ENCODE results near the gene CPNE4.
"Not testable (repeated sequence)": the region's sequence is repeated elsewhere in the genome, so short reads cannot be mapped to it uniquely, and the experiment has no call there.

CPNE4 gene

DNA sequence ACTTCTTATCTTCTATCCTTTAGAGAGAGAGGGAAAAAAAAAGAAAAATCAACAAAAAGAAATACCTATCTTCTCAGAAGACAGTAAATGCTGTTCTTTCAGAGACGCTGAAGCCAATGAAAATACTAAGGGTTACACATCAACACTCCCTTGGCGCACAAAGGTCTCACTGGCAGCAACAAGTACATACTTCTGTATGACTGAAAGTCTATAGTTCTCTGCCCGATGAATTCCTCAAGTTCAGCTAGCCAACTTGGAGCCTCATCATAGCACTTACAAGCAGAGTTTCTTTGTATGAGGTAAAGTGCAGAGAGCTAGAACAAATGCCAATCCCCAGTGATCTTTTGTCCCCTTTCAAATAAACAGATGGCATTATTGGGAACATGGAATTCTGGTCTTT lies 62.7 kb downstream of the CPNE4 start:
- DNase-seq: no peak
- no peak overlapping the region for H3K9ac ChIP-seq (ENCODE audit: low read length)
- peaks cover 6% of the 10 kb centered on the region; the same call in 1 of the 2 replicates for H3K4me1 ChIP-seq (ENCODE audit: low read length)
- H3K79me2 ChIP-seq (ENCODE audit: low read length): no peaks in the 10 kb centered on the region
- no peaks in the 10 kb centered on the region for H3K27me3 ChIP-seq (replicated peaks; ENCODE audit: insufficient read depth, low read length)
- no peak overlapping the region for H3K4me2 ChIP-seq (ENCODE audit: low read depth, low read length)
- H3F3A ChIP-seq (ENCODE audit: insufficient read depth, low read length): no peaks in the 10 kb centered on the region
- H3K36me3 ChIP-seq (replicated peaks; ENCODE audit: insufficient read depth, low read length): no peaks in the 10 kb centered on the region
- no peak overlapping the region for H2AFZ ChIP-seq (ENCODE audit: low read length)
- H3K9me3 ChIP-seq (replicated peaks; ENCODE audit: insufficient read depth, low read length): no peaks in the 10 kb centered on the region
- TF ChIP-seq EZH2phosphoT487 (IDR thresholded peaks at IDR 0.05; ENCODE audit: low read length) (no peak), EZH2 (optimal IDR thresholded peaks at IDR 0.05; ENCODE audit: low read depth, low read length) (no peak)
- TF ChIP-seq, protein P1, sequence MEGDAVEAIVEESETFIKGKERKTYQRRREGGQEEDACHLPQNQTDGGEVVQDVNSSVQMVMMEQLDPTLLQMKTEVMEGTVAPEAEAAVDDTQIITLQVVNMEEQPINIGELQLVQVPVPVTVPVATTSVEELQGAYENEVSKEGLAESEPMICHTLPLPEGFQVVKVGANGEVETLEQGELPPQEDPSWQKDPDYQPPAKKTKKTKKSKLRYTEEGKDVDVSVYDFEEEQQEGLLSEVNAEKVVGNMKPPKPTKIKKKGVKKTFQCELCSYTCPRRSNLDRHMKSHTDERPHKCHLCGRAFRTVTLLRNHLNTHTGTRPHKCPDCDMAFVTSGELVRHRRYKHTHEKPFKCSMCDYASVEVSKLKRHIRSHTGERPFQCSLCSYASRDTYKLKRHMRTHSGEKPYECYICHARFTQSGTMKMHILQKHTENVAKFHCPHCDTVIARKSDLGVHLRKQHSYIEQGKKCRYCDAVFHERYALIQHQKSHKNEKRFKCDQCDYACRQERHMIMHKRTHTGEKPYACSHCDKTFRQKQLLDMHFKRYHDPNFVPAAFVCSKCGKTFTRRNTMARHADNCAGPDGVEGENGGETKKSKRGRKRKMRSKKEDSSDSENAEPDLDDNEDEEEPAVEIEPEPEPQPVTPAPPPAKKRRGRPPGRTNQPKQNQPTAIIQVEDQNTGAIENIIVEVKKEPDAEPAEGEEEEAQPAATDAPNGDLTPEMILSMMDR (IDR thresholded peaks at IDR 0.05; ENCODE audit: low read length): no peak
- H4K20me1 ChIP-seq (ENCODE audit: insufficient read depth, low read length): no peaks in the 10 kb centered on the region
- H3K27ac ChIP-seq (ENCODE audit: low read length): no peak overlapping the region
- no peak overlapping the region for H3K4me3 ChIP-seq (ENCODE audit: low read length)
- H3K9me2 ChIP-seq (replicated peaks; ENCODE audit: insufficient read depth, low read length): no peaks in the 10 kb centered on the region

DNA sequence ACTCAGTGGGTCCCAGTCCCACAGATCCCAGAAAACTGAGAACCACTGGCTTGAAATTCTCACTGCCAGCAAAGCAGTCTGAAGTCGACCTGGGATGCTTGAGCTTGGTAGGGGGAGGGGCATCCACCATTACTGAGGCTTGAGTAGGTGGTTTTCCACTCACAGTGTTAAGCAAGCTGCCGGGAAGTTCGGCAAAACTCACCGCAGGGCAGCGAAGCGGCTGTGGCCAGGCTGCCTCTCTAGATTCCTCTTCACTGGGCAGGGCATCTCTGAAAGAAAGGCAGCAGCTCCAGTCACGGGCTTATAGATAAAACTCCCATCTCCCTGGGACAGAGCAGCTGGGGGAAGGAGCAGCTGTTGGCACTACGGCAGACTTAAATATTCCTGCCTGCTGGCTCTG lies 71.4 kb downstream of the CPNE4 start:
- not testable (repeated sequence) for H3K4me1 ChIP-seq (ENCODE audit: low read length); H3K79me2 ChIP-seq (ENCODE audit: low read length); DNase-seq; H3K36me3 ChIP-seq (replicated peaks; ENCODE audit: insufficient read depth, low read length); H3K9me3 ChIP-seq (replicated peaks; ENCODE audit: insufficient read depth, low read length); H3F3A ChIP-seq (ENCODE audit: insufficient read depth, low read length); H3K27me3 ChIP-seq (replicated peaks; ENCODE audit: insufficient read depth, low read length); H3K9ac ChIP-seq (ENCODE audit: low read length); H3K9me2 ChIP-seq (replicated peaks; ENCODE audit: insufficient read depth, low read length); H3K4me3 ChIP-seq (ENCODE audit: low read length); H2AFZ ChIP-seq (ENCODE audit: low read length); H4K20me1 ChIP-seq (ENCODE audit: insufficient read depth, low read length); H3K27ac ChIP-seq (ENCODE audit: low read length); H3K4me2 ChIP-seq (ENCODE audit: low read depth, low read length)

DNA sequence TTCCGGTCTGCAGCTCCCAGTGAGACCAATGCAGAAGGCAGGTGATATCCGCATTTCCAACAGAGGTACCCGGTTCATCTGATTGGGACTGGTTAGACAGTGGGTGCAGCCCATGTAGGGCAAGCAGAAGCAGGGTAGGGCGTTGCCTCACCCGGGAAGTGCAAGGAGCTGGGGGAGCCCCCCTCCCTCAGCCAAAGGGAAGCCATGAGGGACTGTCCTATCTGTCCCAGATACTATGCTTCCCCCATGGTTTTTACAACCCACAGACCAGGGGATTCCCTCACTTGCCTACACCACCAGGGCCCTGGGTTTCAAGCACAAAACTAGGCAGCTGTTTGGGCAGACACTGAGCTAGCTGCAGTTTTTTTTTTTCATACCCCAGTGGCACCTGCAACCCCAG lies 71.8 kb downstream of the CPNE4 start:
- no peak overlapping the region for H2AFZ ChIP-seq (ENCODE audit: low read length)
- no peak overlapping the region for H3K27ac ChIP-seq (ENCODE audit: low read length)
- no peak overlapping the region for H3K9ac ChIP-seq (ENCODE audit: low read length)
- H3K9me2 ChIP-seq (replicated peaks; ENCODE audit: insufficient read depth, low read length): no peaks in the 10 kb centered on the region
- no peaks in the 10 kb centered on the region for H3K9me3 ChIP-seq (replicated peaks; ENCODE audit: insufficient read depth, low read length)
- H3F3A ChIP-seq (ENCODE audit: insufficient read depth, low read length): no peaks in the 10 kb centered on the region
- H3K4me3 ChIP-seq (ENCODE audit: low read length): no peak overlapping the region
- H3K4me2 ChIP-seq (ENCODE audit: low read depth, low read length): no peak overlapping the region
- H3K36me3 ChIP-seq (replicated peaks; ENCODE audit: insufficient read depth, low read length): no peaks in the 10 kb centered on the region
- no peaks in the 10 kb centered on the region for H3K4me1 ChIP-seq (ENCODE audit: low read length)
- H3K27me3 ChIP-seq (replicated peaks; ENCODE audit: insufficient read depth, low read length): no peaks in the 10 kb centered on the region
- no peak for DNase-seq
- no peaks in the 10 kb centered on the region for H3K79me2 ChIP-seq (ENCODE audit: low read length)
- H4K20me1 ChIP-seq (ENCODE audit: insufficient read depth, low read length): no peaks in the 10 kb centered on the region
- TF ChIP-seq, protein P1 (IDR thresholded peaks at IDR 0.05; ENCODE audit: low read length): no peak
- TF ChIP-seq EZH2 (optimal IDR thresholded peaks at IDR 0.05; ENCODE audit: low read depth, low read length) (no peak), EZH2phosphoT487 (IDR thresholded peaks at IDR 0.05; ENCODE audit: low read length) (no peak)

DNA sequence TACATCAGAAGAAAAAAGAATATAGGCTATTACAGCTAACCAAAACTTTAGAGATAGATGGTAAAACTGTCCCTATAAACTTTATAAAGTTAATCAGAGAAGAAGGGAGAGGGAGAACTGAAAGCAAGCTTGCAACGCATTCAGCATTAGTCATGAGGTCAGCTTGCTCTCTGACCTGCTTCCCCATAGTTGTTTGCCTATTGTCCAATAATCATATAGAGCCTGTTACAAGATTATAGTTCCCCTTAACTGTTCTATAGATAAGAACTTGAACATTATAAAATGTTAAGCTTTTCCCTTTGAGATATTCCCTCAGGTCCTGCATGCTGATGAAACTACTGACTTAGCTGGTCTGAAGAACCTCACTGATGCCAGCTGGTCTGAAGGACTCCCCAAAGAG lies 74.5 kb downstream of the CPNE4 start:
- TF ChIP-seq EZH2phosphoT487 (IDR thresholded peaks at IDR 0.05; ENCODE audit: low read length): no peak
- TF ChIP-seq EZH2 (optimal IDR thresholded peaks at IDR 0.05; ENCODE audit: low read depth, low read length): no peak
- TF ChIP-seq, protein P1 (IDR thresholded peaks at IDR 0.05; ENCODE audit: low read length): no peak
- no peaks in the 10 kb centered on the region for H3K9me3 ChIP-seq (replicated peaks; ENCODE audit: insufficient read depth, low read length)
- H3K4me1 ChIP-seq (ENCODE audit: low read length): no peaks in the 10 kb centered on the region
- no peaks in the 10 kb centered on the region for H3K27me3 ChIP-seq (replicated peaks; ENCODE audit: insufficient read depth, low read length)
- H3K79me2 ChIP-seq (ENCODE audit: low read length): no peaks in the 10 kb centered on the region
- no peaks in the 10 kb centered on the region for H3K36me3 ChIP-seq (replicated peaks; ENCODE audit: insufficient read depth, low read length)
- H2AFZ ChIP-seq (ENCODE audit: low read length): no peak overlapping the region
- no peak overlapping the region for H3K27ac ChIP-seq (ENCODE audit: low read length)
- H3K4me3 ChIP-seq (ENCODE audit: low read length): no peak overlapping the region
- H3F3A ChIP-seq (ENCODE audit: insufficient read depth, low read length): no peaks in the 10 kb centered on the region
- no peak for DNase-seq
- no peak overlapping the region for H3K4me2 ChIP-seq (ENCODE audit: low read depth, low read length)
- no peaks in the 10 kb centered on the region for H3K9me2 ChIP-seq (replicated peaks; ENCODE audit: insufficient read depth, low read length)
- H4K20me1 ChIP-seq (ENCODE audit: insufficient read depth, low read length): no peaks in the 10 kb centered on the region
- no peak overlapping the region for H3K9ac ChIP-seq (ENCODE audit: low read length)
